NCI-H128 (cell line): ENCODE measurements around the gene CCR2.
"Not testable (repeated sequence)": the region's sequence is repeated elsewhere in the genome, so short reads cannot be mapped to it uniquely, and the experiment has no call there.

Source experiments
- DNase-seq: peaks from one replicate; lab custom pipeline; 2025; ENCODE audit not compliant: unreplicated experiment; lab: John Stamatoyannopoulos, UW

Gene CCR2

GRCh38 chr3:46400846-46401245 lies 46.9 kb downstream of the CCR2 start:
- no peak for DNase-seq

GRCh38 chr3:46401579-46401978 lies 47.7 kb downstream of the CCR2 start:
- DNase-seq, result no peak

- not testable (repeated sequence) for DNase-seq
Observed at GRCh38 chr3:46402902-46403301, 49.0 kb downstream of the CCR2 start.

GRCh38 chr3:46405301-46406019 lies 51.5 kb downstream of the CCR2 start:
- DNase-seq, result no peak

- no peak for DNase-seq
Observed at GRCh38 chr3:46406443-46406787, 52.5 kb downstream of the CCR2 start.

GRCh38 chr3:46406788-46407611 lies 53.1 kb downstream of the CCR2 start, which contains the start of the genes CCR5AS and CCRL2:
Gene CCR5AS, minus strand, starts transcription at chr3:46407066.
Gene CCRL2, plus strand, starts transcription at chr3:46407259. Its CDS starts 821 bp downstream, at chr3:46408080.
- no peak for DNase-seq

GRCh38 chr3:46407970-46408369 lies 54.1 kb downstream of the CCR2 start:
- DNase-seq, result no peak

- no peak for DNase-seq
Observed at GRCh38 chr3:46408853-46409252, 54.9 kb downstream of the CCR2 start.

- DNase-seq, result no peak
Observed at GRCh38 chr3:46409739-46410489, 56.0 kb downstream of the CCR2 start.
